CD14-positive monocyte (primary cell): ENCODE data around the gene THBS3. TPM values are rescaled to one million over a fixed set of nuclear protein-coding genes. Genes with fewer than 3 reads are reported as not detected.
"Not testable (repeated sequence)": the region's sequence is repeated elsewhere in the genome, so short reads cannot be mapped to it uniquely, and the experiment has no call there.

Experiments
- DNase-seq, 3 donors: peaks; one replicate each; pipeline ENCODE4 v3.0.0-alpha.2; 2011 to 2022
- H2AFZ ChIP-seq: 2 replicates; pipeline ENCODE4 v1.6.0; 2012; ENCODE audit warnings: mild to moderate bottlenecking, low read depth, low read length, inconsistent platforms; ENCODE audit not compliant: insufficient read depth, poor library complexity, severe bottlenecking
- H3K27ac ChIP-seq, 2 donors: 1 replicate in 1 of 2; 2 replicates in 1 of 2; pipeline ENCODE4 v1.5.1; 2012 to 2013; ENCODE audit warnings: low read length in 2 of 2, control low read depth in 1 of 2, inconsistent platforms in 1 of 2, low read depth in 1 of 2, mild to moderate bottlenecking in 1 of 2
- H3K27me3 ChIP-seq, 2 donors: one replicate each; pipeline versions ENCODE4 v1.6.0 to v1.6.1; 2011 to 2013; ENCODE audit warnings: low read length in 2 of 2; ENCODE audit not compliant: control insufficient read depth in 2 of 2, insufficient read depth in 2 of 2
- H3K36me3 ChIP-seq, 2 donors: replicated peaks in 1 of 2; 1 replicate in 1 of 2; 2 replicates in 1 of 2; pipeline versions ENCODE4 v1.5.1 to v1.6.1; 2012 to 2013; ENCODE audit warnings: low read length in 2 of 2, control low read depth in 1 of 2, inconsistent platforms in 1 of 2, mild to moderate bottlenecking in 1 of 2; ENCODE audit not compliant: insufficient read depth in 2 of 2, control insufficient read depth in 1 of 2
- H3K4me1 ChIP-seq, 2 donors: 1 replicate in 1 of 2; 2 replicates in 1 of 2; pipeline versions ENCODE4 v1.5.1 to v1.6.1; 2012 to 2013; ENCODE audit warnings: low read length in 2 of 2, control low read depth in 1 of 2, inconsistent platforms in 1 of 2, mild to moderate bottlenecking in 1 of 2, moderate library complexity in 1 of 2; ENCODE audit not compliant: insufficient read depth in 2 of 2, control insufficient read depth in 1 of 2
- H3K4me2 ChIP-seq: replicated peaks from 2 replicates; pipeline ENCODE3; 2012; ENCODE audit warnings: low read length, moderate library complexity, mild to moderate bottlenecking; ENCODE audit not compliant: poor library complexity, severe bottlenecking; ENCODE audit errors: extremely low read depth
- H3K4me3 ChIP-seq, 3 experiments: fragments of 200-600 bp in 1 of 3; sonication (generic) in 1 of 3; replicated peaks in 1 of 3; 1 replicate in 2 of 3; 2 replicates in 1 of 3; pipeline ENCODE4 v1.5.1; 2011 to 2013; ENCODE audit warnings: low read length in 3 of 3, mild to moderate bottlenecking in 3 of 3, control low read depth in 2 of 3, low read depth in 2 of 3, inconsistent platforms in 1 of 3, moderate library complexity in 1 of 3
- H3K79me2 ChIP-seq: 2 replicates; pipeline ENCODE4 v1.6.0; 2012; ENCODE audit warnings: mild to moderate bottlenecking, control low read depth, inconsistent platforms, low read length, moderate library complexity; ENCODE audit not compliant: insufficient read depth
- H3K9ac ChIP-seq: 2 replicates; pipeline ENCODE4 v1.6.0; 2017; ENCODE audit warnings: low read length, mild to moderate bottlenecking; ENCODE audit not compliant: insufficient read depth, poor library complexity, severe bottlenecking
- H3K9me3 ChIP-seq, 2 donors: replicated peaks in 1 of 2; 1 replicate in 1 of 2; 2 replicates in 1 of 2; pipeline versions ENCODE4 v1.5.1 to v1.6.1; 2012 to 2013; ENCODE audit warnings: low read length in 2 of 2, control low read depth in 1 of 2; ENCODE audit not compliant: control insufficient read depth in 1 of 2, insufficient read depth in 1 of 2
- H4K20me1 ChIP-seq: 2 replicates; pipeline ENCODE4 v1.6.0; 2012; ENCODE audit warnings: mild to moderate bottlenecking, low read length, control low read depth, moderate library complexity; ENCODE audit not compliant: insufficient read depth
- H3K27ac Mint-ChIP-seq, 7 donors: one replicate each; pipeline ENCODE4 v1.8.0; 2020; ENCODE audit warnings: mild to moderate bottlenecking in 7 of 7, mixed read lengths in 7 of 7, moderate library complexity in 6 of 7, inconsistent platforms in 2 of 7
- H3K27me3 Mint-ChIP-seq, 3 donors: one replicate each; pipeline ENCODE4 v1.8.0; 2021 to 2022; ENCODE audit warnings: low read depth in 3 of 3, mild to moderate bottlenecking in 3 of 3, mixed read lengths in 3 of 3, moderate library complexity in 3 of 3, inconsistent platforms in 1 of 3
- H3K36me3 Mint-ChIP-seq, 2 donors: one replicate each; pipeline ENCODE4 v1.8.0; 2020; ENCODE audit warnings: mixed read lengths in 2 of 2, inconsistent platforms in 1 of 2, mild to moderate bottlenecking in 1 of 2
- H3K4me1 Mint-ChIP-seq: one replicate; pipeline ENCODE4 v1.8.0; 2020; ENCODE audit warnings: mild to moderate bottlenecking, mixed read lengths
- H3K4me3 Mint-ChIP-seq, 2 donors: one replicate each; pipeline ENCODE4 v1.8.0; 2020; ENCODE audit warnings: mild to moderate bottlenecking in 2 of 2, mixed read lengths in 2 of 2, moderate library complexity in 1 of 2
- H3K9me3 Mint-ChIP-seq, 7 donors: one replicate each; pipeline ENCODE4 v1.8.0; 2020 to 2022; ENCODE audit warnings: mixed read lengths in 7 of 7, mild to moderate bottlenecking in 6 of 7, moderate library complexity in 6 of 7, inconsistent platforms in 2 of 7
- CTCF ChIP-seq: fragments of 200-600 bp; IDR thresholded peaks from one replicate; pipeline ENCODE4 v1.8.0; 2022; ENCODE audit warnings: antibody characterized with exemption, mild to moderate bottlenecking
- WGBS: methylation state at CpG from one replicate; pipeline ENCODE4 v1.1.5; 2013; ENCODE audit warnings: missing lambda C conversion rate; ENCODE audit not compliant: insufficient coverage; 5-methylcytosine and 5-hydroxymethylcytosine counted together
- intact Hi-C, 2 donors: fragments of 100-400 bp; cut with micrococcal nuclease; formaldehyde crosslinking; loops; one replicate each; pipeline versions ENCODE4 v1.15.0 to v1.15.1; 2023
- polyA plus RNA-seq, 3 donors: library from polyadenylated mRNA; depleted of rRNA in 1 of 3; unstranded in 2 of 3; stranded (reverse) in 1 of 3; fragments of 300-500 nt in 2 of 3; fragments of >200 nt in 1 of 3; fragmentation: Illumina TruSeq in 2 of 3; gene quantifications; 1 replicate in 2 of 3; 2 replicates in 1 of 3; pipeline ENCODE4 v1.2.3, GENCODE V29; 2012 to 2021

The THBS3 gene
- polyA plus RNA-seq, 3 donors = 3.2 to 50.7 (median 5.3) TPM

GRCh38 chr1:155191904-155192303 lies 15.8 kb downstream of the THBS3 start:
- Histone ChIP-seq H3K27me3 (peaks cover 4 to 18% of the 10 kb centered on the region in 2 donors), H3K36me3 (no peaks in the 10 kb centered on the region), H3K4me3 (no peak overlapping the region), H3K79me2 (no peaks in the 10 kb centered on the region), H2AFZ (no peak overlapping the region), H3K4me2 (no peak overlapping the region), H3K27ac (no peak overlapping the region), H3K9ac (no peak overlapping the region), H4K20me1 (no peaks in the 10 kb centered on the region), H3K9me3 (no peaks in the 10 kb centered on the region), H3K4me1 (peaks cover 27 to 35% of the 10 kb centered on the region in 2 donors)
- TF ChIP-seq CTCF = no peak
- H3K27me3 Mint-ChIP-seq = peaks cover 24 to 36% (median 27%) of the 10 kb centered on the region in 3 donors
- intact Hi-C loops = no loop called here
- H3K27ac Mint-ChIP-seq = peak overlapping the region in 2 of 7 donors; percentile 26 to 81
- 94% methylated on average over 13 of the region's 17 CpGs for WGBS
- H3K4me3 Mint-ChIP-seq = no peak overlapping the region
- H3K36me3 Mint-ChIP-seq = peaks cover 8 to 17% of the 10 kb centered on the region in 2 donors
- peaks cover 27% of the 10 kb centered on the region for H3K4me1 Mint-ChIP-seq
- H3K9me3 Mint-ChIP-seq = peaks cover 0 to 7% (median 3%) of the 10 kb centered on the region in 7 donors
- no peak for DNase-seq

DNA sequence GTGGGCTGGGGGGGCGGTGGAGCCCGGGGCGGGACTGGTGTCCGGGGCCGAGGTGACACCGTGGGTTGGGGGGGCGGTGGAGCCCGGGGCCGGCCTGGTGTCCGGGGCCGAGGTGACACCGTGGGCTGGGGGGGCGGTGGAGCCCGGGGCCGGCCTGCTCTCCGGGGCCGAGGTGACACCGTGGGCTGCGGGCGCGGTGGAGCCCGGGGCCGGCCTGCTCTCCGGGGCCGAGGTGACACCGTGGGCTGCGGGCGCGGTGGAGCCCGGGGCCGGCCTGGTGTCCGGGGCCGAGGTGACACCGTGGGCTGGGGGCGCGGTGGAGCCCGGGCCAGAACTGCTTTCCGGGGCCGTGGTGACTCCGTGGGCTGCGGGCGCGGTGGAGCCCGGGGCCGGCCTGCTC lies 17.8 kb downstream of the THBS3 start:
- intact Hi-C loops, H3K9me3 Mint-ChIP-seq, DNase-seq, H3K27me3 ChIP-seq, H3K4me3 Mint-ChIP-seq, H3K4me2 ChIP-seq, H3K36me3 Mint-ChIP-seq, H4K20me1 ChIP-seq, H3K79me2 ChIP-seq, H3K9ac ChIP-seq, H2AFZ ChIP-seq, H3K36me3 ChIP-seq, H3K4me3 ChIP-seq, H3K9me3 ChIP-seq, H3K27ac ChIP-seq, H3K27ac Mint-ChIP-seq: not testable (repeated sequence)
- H3K4me1 Mint-ChIP-seq = peaks cover 33% of the 10 kb centered on the region
- peaks cover 37 to 40% of the 10 kb centered on the region in 2 donors for H3K4me1 ChIP-seq
- 98% methylated on average over 16 of the region's 45 CpGs for WGBS
- peaks cover 19 to 29% (median 19%) of the 10 kb centered on the region in 3 donors for H3K27me3 Mint-ChIP-seq
